HepG2 (cell line): ENCODE measurements around the gene FGF3. TPM values are rescaled to one million over a fixed set of nuclear protein-coding genes. Genes with fewer than 3 reads are reported as not detected.

Experiments
- HCFC1 ChIP-seq: fragments of 150-350 bp; IDR thresholded peaks from 2 replicates; pipeline ENCODE4 v1.6.1; 2014; ENCODE audit warnings: low read depth, low read length
- HOXD1 ChIP-seq: sonication (generic); formaldehyde crosslinking; IDR thresholded peaks from 2 replicates; pipeline ENCODE4 v1.5.0; 2020; ENCODE audit warnings: missing genetic modification reagents
- LCORL ChIP-seq, 2 experiments: fragments of 450-650 bp in 1 of 2; sonication (generic) in 1 of 2; formaldehyde crosslinking in 1 of 2; IDR thresholded peaks; 2 replicates each; pipeline versions ENCODE4 v1.5.0 to v1.6.1; 2017 to 2020; ENCODE audit warnings: antibody characterized with exemption in 1 of 2, missing genetic modification reagents in 1 of 2
- POLR2A ChIP-seq, 2 experiments: IDR thresholded peaks; 2 replicates each; pipeline ENCODE4 v1.6.1; 2011; ENCODE audit warnings: low read depth in 2 of 2, low read length in 2 of 2, mild to moderate bottlenecking in 1 of 2, moderate library complexity in 1 of 2; ENCODE audit not compliant: insufficient read depth in 1 of 2
- SMAD1 ChIP-seq: sonication (generic); formaldehyde crosslinking; IDR thresholded peaks from 2 replicates; pipeline ENCODE4 v1.4.0; 2020; ENCODE audit warnings: missing genetic modification reagents, low read depth, mild to moderate bottlenecking, borderline replicate concordance
- SMC3 ChIP-seq: IDR thresholded peaks from 2 replicates; pipeline ENCODE4 v1.6.1; 2011; ENCODE audit warnings: low read length, improper control_type of control experiment
- THAP8 ChIP-seq: sonication (generic); formaldehyde crosslinking; IDR thresholded peaks from 2 replicates; pipeline ENCODE4 v1.5.1; 2020; ENCODE audit warnings: missing genetic modification reagents, mild to moderate bottlenecking, borderline replicate concordance
- TRIM22 ChIP-seq: fragments of 450-650 bp; IDR thresholded peaks from 2 replicates; pipeline ENCODE4 v1.6.1; 2017
- ZNF205 ChIP-seq: IDR thresholded peaks from 2 replicates; pipeline ENCODE4 v1.6.1; 2018; ENCODE audit warnings: missing biosample characterization, missing genetic modification reagents
- ZNF468 ChIP-seq: sonication (generic); formaldehyde crosslinking; IDR thresholded peaks from 2 replicates; pipeline ENCODE4 v1.8.0; 2022; ENCODE audit warnings: mild to moderate bottlenecking, moderate library complexity, missing genetic modification reagents
- ZNF766 ChIP-seq: sonication (generic); formaldehyde crosslinking; IDR thresholded peaks from 2 replicates; pipeline ENCODE4 v1.5.0; 2020; ENCODE audit warnings: missing genetic modification reagents, borderline replicate concordance
- ZNF788 ChIP-seq: sonication (generic); formaldehyde crosslinking; IDR thresholded peaks from 2 replicates; pipeline ENCODE4 v1.5.0; 2020; ENCODE audit warnings: mild to moderate bottlenecking, missing genetic modification reagents, borderline replicate concordance
- polyA plus RNA-seq, 8 experiments: library from polyadenylated mRNA; depleted of rRNA in 3 of 8; stranded (reverse) in 7 of 8; unstranded in 1 of 8; fragments of >200 nt; fragmentation: Illumina TruSeq in 4 of 8; extraction: Trizol in 4 of 8; gene quantifications; 2 replicates each; pipeline versions ENCODE4 v1.2.1 to v1.2.3, GENCODE V29; 2011 to 2016; ENCODE audit warnings: low read depth in 4 of 8, missing spikeins in 1 of 8, mixed read lengths in 1 of 8; ENCODE audit not compliant: insufficient read depth in 1 of 8
- total RNA-seq, 5 experiments: library from RNA; depleted of rRNA; stranded (reverse); fragments of >200 nt; fragmentation: Illumina TruSeq; extraction: Trizol; gene quantifications; 2 replicates each; pipeline ENCODE4 v1.2.3, GENCODE V29; 2016; ENCODE audit warnings: low read depth in 1 of 5
- TF ChIP-seq, protein P1 (sequence below): IDR thresholded peaks from 2 replicates; pipeline ENCODE4 v1.6.1; 2012; ENCODE audit warnings: low read length, improper control_type of control experiment
- TF ChIP-seq, protein P2 (sequence below): sonication (generic); formaldehyde crosslinking; IDR thresholded peaks from 2 replicates; pipeline ENCODE4 v1.8.1; 2023; ENCODE audit warnings: mild to moderate bottlenecking, missing genetic modification reagents
- TF ChIP-seq, protein P3 (sequence below): sonication (generic); formaldehyde crosslinking; IDR thresholded peaks from 2 replicates; pipeline ENCODE4 v1.4.0; 2020; ENCODE audit warnings: missing genetic modification reagents, borderline replicate concordance

Gene FGF3
- total and polyA plus RNA-seq, 2 of the 13 experiments (the other 11 are each of a cell fraction or from before 2014, with no cell fraction given): not detected

DNA sequence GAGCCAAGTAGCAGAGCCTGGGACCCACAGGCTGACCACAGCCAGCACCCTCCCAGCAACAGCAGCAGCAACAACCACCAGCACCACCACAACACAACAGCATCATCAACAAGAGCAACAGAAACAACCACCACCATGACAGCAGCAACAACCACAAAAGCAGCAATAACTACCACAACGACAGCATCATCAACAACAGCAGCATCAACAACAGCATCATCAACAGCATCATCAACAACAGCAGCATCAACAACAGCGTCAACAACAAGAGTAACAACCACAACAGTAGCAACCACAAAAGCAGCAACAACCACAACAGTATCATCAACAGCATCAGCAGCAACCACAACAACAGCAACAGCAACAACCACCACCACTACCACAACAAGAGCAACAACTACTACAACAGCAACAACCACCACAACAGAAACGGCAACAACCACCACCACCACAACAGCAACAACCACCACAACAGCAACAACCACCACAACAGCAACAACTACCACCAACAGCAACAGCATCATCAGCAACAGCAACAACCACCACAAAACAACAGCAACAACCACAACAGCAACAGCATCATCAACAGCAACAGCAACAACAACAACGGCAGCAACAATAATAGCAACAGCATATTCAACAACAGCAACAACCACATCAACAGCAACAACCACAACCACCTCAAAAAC is 22.1 kb upstream of the FGF3 start (continued):
- TF ChIP-seq, protein P1, sequence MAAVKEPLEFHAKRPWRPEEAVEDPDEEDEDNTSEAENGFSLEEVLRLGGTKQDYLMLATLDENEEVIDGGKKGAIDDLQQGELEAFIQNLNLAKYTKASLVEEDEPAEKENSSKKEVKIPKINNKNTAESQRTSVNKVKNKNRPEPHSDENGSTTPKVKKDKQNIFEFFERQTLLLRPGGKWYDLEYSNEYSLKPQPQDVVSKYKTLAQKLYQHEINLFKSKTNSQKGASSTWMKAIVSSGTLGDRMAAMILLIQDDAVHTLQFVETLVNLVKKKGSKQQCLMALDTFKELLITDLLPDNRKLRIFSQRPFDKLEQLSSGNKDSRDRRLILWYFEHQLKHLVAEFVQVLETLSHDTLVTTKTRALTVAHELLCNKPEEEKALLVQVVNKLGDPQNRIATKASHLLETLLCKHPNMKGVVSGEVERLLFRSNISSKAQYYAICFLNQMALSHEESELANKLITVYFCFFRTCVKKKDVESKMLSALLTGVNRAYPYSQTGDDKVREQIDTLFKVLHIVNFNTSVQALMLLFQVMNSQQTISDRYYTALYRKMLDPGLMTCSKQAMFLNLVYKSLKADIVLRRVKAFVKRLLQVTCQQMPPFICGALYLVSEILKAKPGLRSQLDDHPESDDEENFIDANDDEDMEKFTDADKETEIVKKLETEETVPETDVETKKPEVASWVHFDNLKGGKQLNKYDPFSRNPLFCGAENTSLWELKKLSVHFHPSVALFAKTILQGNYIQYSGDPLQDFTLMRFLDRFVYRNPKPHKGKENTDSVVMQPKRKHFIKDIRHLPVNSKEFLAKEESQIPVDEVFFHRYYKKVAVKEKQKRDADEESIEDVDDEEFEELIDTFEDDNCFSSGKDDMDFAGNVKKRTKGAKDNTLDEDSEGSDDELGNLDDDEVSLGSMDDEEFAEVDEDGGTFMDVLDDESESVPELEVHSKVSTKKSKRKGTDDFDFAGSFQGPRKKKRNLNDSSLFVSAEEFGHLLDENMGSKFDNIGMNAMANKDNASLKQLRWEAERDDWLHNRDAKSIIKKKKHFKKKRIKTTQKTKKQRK: no peak
- no peak for TF ChIP-seq ZNF766
- TF ChIP-seq, protein P2, sequence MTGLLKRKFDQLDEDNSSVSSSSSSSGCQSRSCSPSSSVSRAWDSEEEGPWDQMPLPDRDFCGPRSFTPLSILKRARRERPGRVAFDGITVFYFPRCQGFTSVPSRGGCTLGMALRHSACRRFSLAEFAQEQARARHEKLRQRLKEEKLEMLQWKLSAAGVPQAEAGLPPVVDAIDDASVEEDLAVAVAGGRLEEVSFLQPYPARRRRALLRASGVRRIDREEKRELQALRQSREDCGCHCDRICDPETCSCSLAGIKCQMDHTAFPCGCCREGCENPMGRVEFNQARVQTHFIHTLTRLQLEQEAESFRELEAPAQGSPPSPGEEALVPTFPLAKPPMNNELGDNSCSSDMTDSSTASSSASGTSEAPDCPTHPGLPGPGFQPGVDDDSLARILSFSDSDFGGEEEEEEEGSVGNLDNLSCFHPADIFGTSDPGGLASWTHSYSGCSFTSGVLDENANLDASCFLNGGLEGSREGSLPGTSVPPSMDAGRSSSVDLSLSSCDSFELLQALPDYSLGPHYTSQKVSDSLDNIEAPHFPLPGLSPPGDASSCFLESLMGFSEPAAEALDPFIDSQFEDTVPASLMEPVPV (CRISPR knock-in tag): no peak
- no peak for TF ChIP-seq ZNF205 (CRISPR knock-in tag)
- no peak for TF ChIP-seq HCFC1
- TF ChIP-seq POLR2A (IDR thresholded peaks at IDR 0.05; ENCODE audit: insufficient read depth in 1 of 2, low read depth in 2 of 2, low read length in 2 of 2): no peak
- TF ChIP-seq LCORL (IDR thresholded peaks at IDR 0.05): 0 out of 2 replicates have a peak, but pooled peaks have one; percentile 4
- TF ChIP-seq LCORL (CRISPR knock-in tag; IDR thresholded peaks at IDR 0.05): no peak
- TF ChIP-seq TRIM22: 0 out of 2 replicates have a peak, but pooled peaks have one; percentile 51
- no peak for TF ChIP-seq THAP8 (CRISPR knock-in tag)
- TF ChIP-seq ZNF468 (CRISPR knock-in tag): no peak
- TF ChIP-seq SMC3: no peak
- TF ChIP-seq HOXD1: no peak
- no peak for TF ChIP-seq ZNF788 (CRISPR knock-in tag)
- TF ChIP-seq, protein P3, sequence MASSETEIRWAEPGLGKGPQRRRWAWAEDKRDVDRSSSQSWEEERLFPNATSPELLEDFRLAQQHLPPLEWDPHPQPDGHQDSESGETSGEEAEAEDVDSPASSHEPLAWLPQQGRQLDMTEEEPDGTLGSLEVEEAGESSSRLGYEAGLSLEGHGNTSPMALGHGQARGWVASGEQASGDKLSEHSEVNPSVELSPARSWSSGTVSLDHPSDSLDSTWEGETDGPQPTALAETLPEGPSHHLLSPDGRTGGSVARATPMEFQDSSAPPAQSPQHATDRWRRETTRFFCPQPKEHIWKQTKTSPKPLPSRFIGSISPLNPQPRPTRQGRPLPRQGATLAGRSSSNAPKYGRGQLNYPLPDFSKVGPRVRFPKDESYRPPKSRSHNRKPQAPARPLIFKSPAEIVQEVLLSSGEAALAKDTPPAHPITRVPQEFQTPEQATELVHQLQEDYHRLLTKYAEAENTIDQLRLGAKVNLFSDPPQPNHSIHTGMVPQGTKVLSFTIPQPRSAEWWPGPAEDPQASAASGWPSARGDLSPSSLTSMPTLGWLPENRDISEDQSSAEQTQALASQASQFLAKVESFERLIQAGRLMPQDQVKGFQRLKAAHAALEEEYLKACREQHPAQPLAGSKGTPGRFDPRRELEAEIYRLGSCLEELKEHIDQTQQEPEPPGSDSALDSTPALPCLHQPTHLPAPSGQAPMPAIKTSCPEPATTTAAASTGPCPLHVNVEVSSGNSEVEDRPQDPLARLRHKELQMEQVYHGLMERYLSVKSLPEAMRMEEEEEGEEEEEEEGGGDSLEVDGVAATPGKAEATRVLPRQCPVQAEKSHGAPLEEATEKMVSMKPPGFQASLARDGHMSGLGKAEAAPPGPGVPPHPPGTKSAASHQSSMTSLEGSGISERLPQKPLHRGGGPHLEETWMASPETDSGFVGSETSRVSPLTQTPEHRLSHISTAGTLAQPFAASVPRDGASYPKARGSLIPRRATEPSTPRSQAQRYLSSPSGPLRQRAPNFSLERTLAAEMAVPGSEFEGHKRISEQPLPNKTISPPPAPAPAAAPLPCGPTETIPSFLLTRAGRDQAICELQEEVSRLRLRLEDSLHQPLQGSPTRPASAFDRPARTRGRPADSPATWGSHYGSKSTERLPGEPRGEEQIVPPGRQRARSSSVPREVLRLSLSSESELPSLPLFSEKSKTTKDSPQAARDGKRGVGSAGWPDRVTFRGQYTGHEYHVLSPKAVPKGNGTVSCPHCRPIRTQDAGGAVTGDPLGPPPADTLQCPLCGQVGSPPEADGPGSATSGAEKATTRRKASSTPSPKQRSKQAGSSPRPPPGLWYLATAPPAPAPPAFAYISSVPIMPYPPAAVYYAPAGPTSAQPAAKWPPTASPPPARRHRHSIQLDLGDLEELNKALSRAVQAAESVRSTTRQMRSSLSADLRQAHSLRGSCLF (CRISPR knock-in tag): no peak
- no peak for TF ChIP-seq SMAD1 (CRISPR knock-in tag)
